ENCODE results near the gene EFHB.
"Not testable (repeated sequence)": the region's sequence is repeated elsewhere in the genome, so short reads cannot be mapped to it uniquely, and the experiment has no call there.

EFHB gene

DNA sequence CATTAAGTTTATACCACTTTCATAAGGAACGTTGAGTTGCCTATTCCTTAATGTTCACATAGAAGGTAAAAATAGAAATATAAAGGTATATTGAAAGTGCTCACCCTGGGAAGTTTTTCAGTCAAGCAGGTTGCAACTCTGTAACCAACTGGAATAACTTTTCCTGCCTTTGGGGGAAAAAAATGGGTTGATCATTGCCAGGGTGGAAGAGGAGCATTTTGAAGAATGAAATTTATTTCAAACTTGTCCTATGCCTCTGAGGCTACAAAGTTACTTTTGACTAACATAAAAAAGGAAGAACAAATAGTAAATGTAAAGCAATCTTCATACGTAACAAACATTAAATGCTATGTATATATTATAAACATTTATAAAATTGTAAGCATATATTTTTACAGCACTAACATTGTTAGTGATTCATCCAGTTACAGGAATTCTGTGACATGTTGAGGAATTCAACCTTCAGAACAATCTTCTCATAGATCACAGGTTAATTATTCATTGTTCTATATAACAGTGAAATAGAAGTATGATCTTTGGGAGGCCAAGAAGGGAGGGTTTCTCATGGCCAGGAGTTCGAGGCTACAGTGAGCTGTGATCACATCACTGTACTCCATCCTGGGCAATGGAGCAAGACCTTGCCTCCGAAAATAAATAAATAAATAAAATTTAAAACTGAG is 13.5 kb downstream of the EFHB start:
- DNase-seq: no peak

GRCh38 chr3:19917167-19917566 is 16.9 kb downstream of the EFHB start:
- no peak for DNase-seq

DNA sequence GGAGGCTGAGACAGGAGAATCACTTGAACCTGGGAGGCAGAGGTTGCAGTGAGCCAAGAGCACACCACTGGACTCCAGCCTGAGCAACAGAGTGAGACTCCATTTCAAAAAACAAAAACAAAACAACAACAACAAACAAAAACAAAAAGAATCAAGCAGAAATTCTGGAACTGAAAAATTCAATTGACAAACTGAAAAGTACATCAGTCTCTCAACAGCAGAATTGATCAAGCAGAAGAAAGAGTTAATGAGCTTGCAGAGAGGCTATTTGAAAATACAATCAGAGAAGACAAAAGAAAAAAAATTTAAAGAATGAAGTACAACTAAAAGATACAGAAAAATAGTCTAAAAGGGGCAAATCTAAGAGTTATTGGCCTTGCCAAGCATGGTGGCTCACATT is 22.6 kb downstream of the EFHB start:
- DNase-seq: no peak

DNA sequence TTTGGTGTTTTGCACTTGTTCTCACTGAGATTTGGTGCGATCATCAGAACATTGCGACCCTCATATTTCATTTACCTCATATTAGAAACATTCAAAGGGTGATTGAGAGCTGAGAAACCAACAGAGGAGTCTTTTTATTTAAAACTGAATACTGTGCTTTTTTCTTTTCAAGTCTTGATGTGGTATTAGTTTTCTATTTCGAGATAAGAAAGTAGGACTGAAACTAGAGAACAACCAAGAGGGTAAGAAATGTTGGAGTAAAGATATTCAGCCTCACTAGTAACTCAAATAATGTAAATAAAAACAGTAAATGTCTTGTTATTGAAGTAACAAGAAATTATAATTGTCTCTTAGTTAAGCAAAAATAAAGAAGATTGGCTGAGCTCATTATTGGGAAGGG is 26.5 kb downstream of the EFHB start:
- DNase-seq: no peak

DNA sequence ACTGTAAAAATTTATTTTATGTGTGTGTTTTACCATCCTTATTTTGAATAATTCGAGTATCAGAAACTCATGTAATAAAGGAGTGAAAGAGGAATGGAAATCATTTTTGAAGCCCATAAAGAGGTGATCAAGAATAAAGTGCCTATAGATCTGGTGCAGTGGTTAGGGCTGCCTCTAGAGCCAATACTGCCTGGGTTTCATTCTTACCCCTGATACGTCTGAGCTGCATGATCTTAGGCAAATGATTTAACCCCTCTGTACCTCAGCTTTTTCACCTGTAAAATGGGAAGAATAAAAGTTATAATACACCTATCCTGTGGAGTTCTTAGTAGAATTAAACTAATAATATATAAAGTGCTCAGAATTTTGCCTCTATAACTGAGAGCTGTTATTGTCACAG is 30.4 kb downstream of the EFHB start:
- no peak for DNase-seq

DNA sequence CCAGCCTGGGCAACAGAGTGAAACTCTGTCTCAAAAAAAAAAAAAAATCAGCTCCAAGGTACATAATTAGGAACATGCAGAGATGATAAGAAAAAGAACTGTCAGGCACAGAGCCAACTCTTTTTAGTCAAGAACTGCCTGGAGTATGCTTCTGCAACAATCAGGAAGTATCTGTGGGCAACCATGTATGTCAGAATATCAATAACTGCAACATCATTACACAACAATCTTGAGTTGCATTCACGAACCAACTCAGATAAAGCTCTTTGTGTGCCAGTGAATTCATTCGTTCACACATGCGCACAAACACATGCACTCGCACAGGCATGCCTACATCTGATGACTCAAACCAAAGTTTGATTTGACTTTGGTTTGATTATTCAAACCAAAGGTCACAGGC is 32.1 kb downstream of the EFHB start:
- DNase-seq: no peak

DNA sequence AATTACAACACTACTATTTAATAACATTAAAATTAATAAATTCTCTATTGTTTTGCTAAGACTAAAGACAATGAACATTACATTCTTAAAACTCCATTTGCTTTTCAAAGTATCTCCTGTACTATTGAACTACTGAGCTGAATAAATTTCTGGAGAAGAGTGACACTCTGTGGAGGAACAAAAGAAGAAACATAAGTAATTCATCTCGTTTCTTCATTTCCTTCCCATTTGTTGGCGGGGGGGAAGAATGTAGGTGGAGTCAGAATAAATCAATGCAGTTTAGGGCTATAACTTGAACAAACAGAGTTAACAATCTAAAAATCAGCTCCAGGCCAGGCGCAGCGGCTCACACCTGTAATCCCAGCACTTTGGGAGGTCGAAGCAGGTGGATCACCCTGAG is 32.7 kb downstream of the EFHB start:
- DNase-seq: no peak

- DNase-seq: not testable (repeated sequence)
Observed at GRCh38 chr3:19899833-19900232, 34.2 kb downstream of the EFHB start.

GRCh38 chr3:19899264-19899663 is 34.8 kb downstream of the EFHB start:
- DNase-seq: no peak

DNA sequence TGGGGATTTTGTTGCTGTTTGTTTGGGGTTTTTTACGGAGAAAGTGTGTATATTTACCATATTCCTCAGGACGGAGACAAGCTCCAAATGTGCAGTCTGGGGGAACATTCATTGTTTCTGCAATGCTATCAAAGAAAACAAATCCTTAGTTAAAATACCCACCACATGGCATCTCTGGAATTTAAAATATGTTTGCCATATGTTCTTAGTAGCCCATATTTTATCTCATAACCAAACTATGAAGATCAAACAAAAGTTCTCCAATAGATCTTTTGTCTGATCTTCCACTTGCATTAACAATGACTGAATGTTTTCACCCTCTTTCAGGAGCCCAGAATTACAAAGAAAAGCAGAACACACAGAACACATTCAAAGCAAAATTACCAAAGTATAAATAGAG is 35.3 kb downstream of the EFHB start:
- DNase-seq: no peak

DNA sequence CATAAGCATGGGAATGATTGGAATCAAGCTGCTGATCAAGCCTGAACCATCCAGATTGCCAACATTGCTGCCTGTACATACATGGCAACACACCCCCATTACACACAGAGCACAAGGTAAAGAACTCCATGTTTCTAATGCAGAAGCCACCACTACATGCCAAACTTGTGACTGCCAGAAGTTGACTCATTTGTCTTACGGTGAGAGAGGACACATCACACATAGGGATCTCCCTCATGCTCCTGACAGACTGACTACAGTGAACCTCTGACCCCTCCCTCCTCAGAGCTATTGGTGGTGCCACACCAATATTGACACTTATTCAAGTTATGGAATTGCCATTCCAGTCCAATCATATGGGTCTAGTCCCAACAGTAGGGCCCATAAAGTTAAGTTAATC is 42.3 kb downstream of the EFHB start:
- no peak for DNase-seq

DNA sequence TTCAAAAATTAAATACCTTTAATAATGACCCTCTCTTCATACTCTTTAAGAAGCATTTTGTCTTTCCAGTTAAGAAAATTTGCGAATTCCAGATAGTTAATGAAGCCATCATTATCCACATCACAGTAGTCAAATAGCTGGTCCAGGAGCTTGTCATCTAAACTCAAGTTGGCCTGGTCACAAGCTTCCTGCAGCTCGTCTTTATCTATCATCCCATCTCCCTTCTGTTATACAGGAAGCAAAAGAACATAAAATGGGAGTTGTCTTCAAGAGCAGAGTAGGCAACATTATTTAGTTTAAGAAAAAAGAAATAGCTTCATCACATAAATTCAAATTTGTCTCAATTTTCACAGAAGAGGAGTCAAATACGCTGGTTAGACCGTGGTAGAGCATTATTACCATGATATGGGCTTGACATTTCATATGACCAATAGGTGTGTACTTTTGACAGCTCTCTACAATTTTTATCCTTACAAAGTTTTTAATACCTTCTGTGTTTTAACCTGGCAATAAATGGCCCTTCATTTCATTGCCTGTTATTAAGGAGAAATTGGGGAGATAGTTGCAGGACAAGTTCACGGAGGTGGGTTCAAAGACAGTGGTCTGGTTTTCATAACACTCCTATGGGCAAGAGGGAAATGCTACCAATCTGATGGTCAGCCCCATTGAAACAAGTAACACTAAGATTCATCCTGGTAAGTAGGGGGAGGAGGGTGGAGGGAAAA is 45.4 kb downstream of the EFHB start:
- DNase-seq: no peak

GRCh38 chr3:19887122-19887521 is 46.9 kb downstream of the EFHB start:
- not testable (repeated sequence) for DNase-seq

GRCh38 chr3:19886404-19886803 is 47.6 kb downstream of the EFHB start:
- DNase-seq: no peak

DNA sequence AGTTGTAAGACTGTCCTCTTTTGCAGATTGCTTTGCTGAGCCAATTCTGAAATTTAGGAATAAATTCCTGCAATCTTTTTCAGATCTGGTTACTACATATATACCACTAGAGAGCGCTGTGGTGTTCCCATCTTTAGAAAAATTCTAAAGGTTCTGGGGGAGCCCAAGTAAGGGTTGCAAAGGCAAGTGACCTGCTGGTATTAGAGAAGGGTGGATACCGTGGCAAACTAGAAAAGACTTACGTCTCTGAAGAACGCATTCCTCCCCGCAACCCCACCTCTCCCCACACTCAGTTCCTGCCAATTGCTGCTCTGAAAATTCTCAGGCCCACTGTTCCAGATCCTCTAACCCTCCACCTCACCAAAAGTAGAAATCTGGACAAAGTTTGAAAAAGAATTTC is 48.5 kb downstream of the EFHB start:
- no peak for DNase-seq

DNA sequence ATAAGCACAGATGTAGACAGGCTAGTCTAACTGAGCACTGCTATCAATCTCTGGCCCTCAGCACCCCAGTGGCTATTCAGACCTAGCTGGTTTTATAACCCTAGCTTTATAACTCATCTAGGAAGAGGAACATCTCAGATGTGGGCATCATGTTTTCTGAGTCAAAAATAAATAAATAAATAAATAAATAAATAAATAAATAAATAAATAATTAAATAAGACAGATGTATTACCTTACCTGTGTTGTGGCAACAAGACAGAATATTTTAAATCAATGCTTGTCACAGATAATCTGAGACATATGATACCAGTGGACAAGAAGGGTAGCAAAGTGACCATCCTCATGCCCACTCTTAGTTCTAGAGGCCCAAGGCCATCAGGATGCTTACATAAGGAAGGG is 52.2 kb downstream of the EFHB start:
- DNase-seq: no peak

DNA sequence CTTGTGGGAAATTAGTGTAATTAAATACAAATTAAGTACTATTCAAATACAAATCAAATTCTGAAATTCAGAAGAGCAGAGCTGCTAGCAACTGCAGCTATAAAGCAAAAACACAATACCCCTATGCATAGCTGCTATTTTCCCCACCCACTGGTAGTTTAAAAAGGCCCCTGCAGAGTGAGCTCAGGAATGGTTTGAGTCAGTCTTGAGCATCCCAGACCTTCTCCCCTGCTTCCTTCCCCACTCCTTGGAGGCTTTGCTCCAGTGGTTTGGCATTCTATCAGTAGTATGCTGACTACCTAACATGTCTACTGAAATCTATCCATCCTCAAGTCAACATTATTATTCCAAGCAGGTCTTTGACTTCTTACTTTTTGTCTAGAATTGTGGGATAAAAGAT is 53.0 kb downstream of the EFHB start:
- DNase-seq: no peak

- no peak for DNase-seq
Observed at GRCh38 chr3:19877656-19878055, 56.4 kb downstream of the EFHB start.

DNA sequence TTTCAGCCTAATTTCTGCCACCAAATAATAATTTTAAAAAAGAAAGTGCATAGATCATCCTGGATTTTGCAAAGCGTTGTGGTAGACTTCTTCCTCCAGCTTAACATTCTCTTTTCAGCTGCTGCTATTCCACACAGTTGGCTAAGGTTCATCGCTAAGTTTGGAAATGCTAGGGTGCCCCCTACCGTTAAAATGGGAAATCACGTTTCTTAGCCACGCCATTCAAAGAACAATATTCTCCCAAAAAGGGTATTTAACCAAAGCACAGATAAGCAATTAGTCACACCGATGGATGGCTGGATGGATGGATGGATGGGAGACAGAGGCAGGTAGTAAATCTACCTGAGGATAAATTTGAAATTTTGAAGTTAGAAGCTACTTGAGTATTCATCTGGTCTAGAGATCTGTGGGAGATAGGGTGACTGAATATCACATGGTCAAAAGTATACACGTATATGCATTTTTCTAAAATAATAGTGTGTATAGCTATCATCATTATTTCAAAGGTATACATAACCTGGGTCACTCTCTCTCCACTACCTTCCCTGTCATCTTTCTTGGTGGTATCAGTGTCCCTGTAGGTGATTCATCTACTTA is 67.2 kb downstream of the EFHB start:
- DNase-seq: no peak

GRCh38 chr3:19855318-19855717 is 78.7 kb downstream of the EFHB start:
- DNase-seq: not testable (repeated sequence)

GRCh38 chr3:19846609-19847008 is 87.4 kb downstream of the EFHB start:
- not testable (repeated sequence) for DNase-seq
